HK-2 (cell line): Measurements from ENCODE around the gene ARID4B.
"Not testable (repeated sequence)": the region's sequence is repeated elsewhere in the genome, so short reads cannot be mapped to it uniquely, and the experiment has no call there.

Experiments used
- DNase-seq: peaks from one replicate; pipeline ENCODE4 v3.0.0-alpha.2; 2018; ENCODE audit not compliant: unreplicated experiment

The ARID4B gene

DNA sequence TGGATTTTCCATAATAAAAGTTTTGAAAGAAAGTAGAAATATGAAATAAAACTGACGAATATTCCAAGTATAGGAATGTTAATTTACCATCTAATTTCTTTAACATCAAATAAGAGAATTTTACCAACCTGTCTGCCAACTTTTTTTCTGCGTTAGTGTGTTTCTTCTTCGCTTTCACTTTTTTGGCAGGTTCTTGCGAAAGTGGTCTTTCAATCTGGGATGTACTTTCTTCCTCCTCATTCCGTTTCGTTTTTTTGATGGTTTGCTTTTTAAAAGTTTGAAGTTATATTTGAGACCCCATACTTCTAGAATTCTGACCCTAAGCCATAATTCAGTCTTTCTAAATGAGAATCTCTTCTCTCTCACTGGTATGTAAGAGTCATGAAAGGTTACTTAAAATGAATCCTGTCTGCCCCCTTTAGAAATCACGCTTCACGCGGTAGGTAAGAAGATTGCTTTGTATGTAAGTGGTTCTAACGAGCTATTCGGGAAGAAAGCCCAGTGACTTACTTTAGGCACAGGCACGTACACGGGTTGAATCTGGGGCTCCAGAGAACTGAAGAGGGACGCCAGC lies 167.5 kb downstream of the ARID4B start:
- no peak for DNase-seq

DNA sequence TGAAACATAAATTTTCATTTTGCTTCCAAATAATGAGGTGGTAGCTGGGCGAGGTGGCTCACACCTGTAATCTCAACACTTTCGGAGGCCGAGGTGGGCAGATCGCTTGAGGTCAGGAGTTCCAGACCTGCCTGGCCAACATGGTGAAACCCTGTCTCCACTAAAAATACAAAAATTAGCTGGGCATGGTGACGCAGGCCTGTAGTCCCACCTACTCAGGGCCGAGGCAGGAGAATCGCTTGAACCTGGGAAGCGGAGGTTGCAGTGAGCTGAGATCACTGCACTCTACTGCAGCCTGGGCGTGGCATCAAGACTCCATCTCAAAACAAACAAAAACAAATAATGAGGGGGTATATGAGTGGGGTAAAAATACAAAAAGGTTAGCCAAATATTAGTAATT lies 168.0 kb downstream of the ARID4B start:
- DNase-seq: not testable (repeated sequence)

GRCh38 chr1:235159284-235159683 lies 168.7 kb downstream of the ARID4B start:
- DNase-seq: not testable (repeated sequence)

- no peak for DNase-seq
Observed at GRCh38 chr1:235158680-235159079, 169.3 kb downstream of the ARID4B start.

GRCh38 chr1:235157150-235157549 lies 170.8 kb downstream of the ARID4B start:
- no peak for DNase-seq

DNA sequence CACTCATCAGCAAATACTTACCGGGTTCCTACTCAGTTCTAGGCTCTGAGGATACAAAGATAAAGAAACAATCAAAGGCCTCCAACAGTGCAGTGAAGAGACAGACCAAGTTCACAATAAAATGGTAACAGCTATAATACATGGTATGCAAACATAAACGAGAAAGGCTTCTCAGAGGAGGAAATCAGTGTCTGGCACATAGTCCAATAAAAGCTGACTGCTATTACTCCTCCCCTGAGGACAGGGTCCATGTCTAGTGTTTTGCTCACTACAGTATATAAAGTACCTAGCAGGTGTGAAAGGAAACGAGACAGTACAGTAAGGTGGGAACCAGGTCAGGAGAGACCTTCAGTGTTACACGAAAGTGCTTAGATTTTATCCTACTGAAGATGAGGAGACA lies 171.2 kb downstream of the ARID4B start:
- no peak for DNase-seq

GRCh38 chr1:235156265-235156664 lies 171.7 kb downstream of the ARID4B start:
- no peak for DNase-seq

DNA sequence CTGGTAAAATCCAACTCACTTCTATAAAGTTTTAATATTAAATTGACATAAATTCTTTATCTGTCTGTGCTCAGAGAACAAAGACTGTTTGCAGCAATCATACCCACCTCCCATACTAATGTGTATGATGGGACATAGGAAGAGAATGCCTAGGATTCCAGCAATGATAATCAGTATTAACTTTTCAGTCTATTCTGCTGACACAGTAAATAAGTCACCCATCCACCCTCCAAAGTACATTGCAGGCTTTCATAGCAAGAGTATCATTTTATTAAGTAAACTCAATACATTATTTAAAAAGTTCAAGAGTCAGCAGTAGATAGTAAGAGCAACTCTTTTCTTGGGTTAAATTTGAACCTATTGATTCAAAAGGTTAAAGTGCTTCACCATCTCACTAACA lies 175.7 kb downstream of the ARID4B start:
- no peak for DNase-seq

GRCh38 chr1:235151033-235151432 lies 176.9 kb downstream of the ARID4B start:
- no peak for DNase-seq

GRCh38 chr1:235149824-235150223 lies 178.2 kb downstream of the ARID4B start:
- DNase-seq: no peak

DNA sequence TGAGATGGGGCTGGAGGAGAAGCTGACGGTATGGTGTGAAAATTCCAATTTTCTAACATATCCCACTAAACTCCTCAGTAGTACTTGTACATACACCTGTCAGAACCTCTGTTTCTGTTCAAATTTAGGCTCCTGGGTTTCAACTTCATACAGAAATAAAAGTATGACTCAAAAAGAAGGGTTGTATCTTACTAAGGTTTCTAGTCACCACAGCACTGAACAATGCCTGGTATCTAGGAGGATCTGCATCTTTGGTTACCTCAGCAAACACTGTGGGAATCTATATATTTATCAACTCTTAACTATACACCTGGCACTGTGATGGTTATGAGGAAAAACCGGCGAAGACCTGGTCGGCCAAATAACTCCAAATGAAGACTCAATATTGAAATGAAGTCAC lies 180.7 kb downstream of the ARID4B start:
- DNase-seq: no peak

- no peak for DNase-seq
Observed at GRCh38 chr1:235145639-235146038, 182.3 kb downstream of the ARID4B start.

DNA sequence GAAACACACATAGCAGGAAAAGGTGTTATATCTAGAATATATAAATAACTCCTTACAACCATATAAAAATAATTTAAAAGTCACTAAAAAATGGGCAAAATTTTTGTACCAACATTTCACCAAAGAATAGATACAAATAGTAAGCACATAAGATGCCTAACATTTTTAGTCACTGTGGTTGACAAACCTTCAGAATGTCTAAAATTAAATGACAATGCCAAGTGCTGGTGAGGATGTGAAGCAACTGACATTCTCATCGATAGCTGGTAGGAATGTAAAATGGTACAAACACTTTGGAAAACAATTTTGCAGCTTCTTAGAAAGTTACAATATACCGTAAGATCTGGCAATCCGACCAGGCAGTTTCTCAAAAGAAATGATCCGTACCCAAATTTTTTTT lies 185.0 kb downstream of the ARID4B start:
- no peak for DNase-seq

- no peak for DNase-seq
Observed at GRCh38 chr1:235139315-235139714, 188.7 kb downstream of the ARID4B start.

- no peak for DNase-seq
Observed at GRCh38 chr1:235138821-235139220, 189.2 kb downstream of the ARID4B start.

- DNase-seq: no peak
Observed at GRCh38 chr1:235136111-235136510, 191.9 kb downstream of the ARID4B start.

DNA sequence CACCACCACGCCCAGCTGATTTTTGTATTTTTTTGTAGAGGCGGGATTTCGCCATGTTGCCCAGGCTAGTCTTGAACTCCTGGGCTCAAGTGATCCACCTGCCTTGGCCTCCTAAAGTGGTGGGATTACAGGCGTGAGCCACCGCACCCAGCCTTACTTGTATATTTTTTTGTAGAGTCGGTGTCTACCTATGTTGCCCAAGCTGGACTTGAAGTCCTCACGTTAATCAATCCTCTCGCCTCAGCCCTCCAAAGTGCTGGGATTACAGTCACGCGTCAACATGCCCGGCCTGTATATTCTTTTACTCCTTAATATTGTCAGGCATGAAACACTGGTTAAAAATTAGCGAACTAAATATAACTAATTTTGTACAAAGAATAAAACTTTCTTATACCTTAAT lies 193.8 kb downstream of the ARID4B start:
- no peak for DNase-seq

DNA sequence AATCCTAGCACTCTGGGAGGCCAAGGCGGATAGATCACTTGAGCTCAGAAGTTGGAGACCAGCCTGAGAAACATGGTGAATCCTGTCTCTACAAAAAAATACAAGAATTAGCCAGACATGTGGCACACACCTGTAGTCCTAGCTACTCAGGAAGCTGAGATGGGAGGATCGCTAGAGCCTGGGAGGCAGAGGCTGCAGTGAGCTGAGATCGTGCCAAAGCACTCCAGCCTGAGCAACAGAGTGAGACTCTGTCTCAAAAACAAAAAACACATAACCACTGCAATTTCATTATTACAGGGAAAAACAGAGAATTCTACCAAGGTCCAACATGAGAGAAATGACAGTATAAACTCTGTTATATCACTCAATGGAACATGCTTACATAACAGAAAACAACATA lies 194.9 kb downstream of the ARID4B start:
- no peak for DNase-seq

GRCh38 chr1:235131961-235132360 lies 196.0 kb downstream of the ARID4B start:
- no peak for DNase-seq

DNA sequence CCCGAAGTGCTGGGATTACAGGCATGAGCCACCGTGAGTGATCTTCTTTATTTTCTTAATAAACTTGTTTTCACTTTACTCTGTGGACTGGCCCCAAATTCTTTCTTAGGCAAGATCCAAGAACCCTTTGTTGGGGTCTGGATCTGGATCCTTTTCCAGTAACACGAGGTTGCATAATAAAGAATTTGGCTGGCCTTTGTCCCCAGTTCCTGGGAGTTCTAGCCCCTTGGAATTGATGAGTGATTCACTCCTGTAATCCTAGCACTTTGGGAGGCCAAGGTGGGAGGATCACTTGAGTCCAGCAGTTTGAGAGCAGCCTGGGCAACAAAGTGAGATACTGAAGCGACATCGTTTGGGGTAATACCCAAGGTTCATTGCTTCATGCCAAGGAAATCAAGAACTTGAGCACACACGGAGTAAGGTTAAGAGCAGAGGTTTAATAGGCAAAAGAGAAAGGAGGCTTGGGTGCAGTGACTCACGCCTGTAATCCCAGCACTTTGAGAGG lies 197.2 kb downstream of the ARID4B start:
- no peak for DNase-seq

- DNase-seq: no peak
Observed at GRCh38 chr1:235129774-235130570, 198.0 kb downstream of the ARID4B start.

- peak; percentile 99 for DNase-seq
Observed at GRCh38 chr1:235128456-235129328, 199.3 kb downstream of the ARID4B start, which contains the start of gene TOMM20. Gene TOMM20, minus strand, starts transcription at chr1:235128837. Its CDS starts 122 bp downstream, at chr1:235128715.
